ENCODE data around the gene TMED6.

The TMED6 gene

DNA sequence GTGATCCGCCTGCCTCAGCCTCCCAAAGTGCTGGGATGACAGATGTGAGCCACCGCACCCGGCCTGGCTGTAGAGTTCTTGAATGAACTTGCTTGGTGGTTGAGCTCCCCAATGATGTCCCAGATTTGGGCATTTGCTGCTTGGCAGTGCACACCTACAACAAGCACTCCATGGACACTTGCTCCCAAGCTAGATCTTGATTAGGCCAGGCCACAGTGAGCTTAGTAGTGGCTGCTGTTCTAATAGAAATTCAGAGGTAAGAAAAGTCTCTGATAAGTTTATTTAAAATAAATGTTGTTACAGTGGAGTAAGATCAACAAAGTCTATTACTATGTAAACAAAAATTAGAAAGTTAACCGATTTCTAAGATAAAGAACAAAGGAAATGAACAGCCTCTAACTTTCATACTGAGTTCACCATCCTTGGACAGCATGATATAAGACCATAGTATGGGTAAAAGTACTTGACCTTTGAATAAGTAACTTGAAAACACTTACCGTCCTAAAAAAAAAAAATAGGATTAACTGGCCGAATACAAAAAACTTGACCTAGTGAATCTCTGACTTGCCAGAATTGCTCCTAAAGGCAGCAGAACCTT, 951 bp downstream of the TMED6 start:
- DNase-seq, result no peak

DNA sequence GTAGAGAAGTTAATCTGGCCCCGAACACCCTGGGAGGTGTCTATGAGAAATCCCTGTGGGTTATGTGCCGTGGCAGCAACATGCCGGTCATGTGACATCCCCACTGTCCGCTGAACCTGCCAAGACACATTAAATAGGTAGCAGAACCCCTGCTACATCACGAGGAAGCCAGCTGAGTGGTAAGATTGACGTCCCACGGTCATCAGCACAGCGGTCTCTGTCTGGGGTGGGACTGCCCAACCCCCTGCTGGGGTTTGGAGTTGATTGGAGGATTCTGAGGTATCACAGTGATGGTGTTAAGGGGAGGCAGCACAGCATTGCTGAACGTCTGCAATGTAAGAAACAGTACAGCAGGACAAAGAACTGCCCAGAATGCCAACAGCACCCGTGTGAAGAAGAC, 2.0 kb downstream of the TMED6 start:
- no peak for DNase-seq

DNA sequence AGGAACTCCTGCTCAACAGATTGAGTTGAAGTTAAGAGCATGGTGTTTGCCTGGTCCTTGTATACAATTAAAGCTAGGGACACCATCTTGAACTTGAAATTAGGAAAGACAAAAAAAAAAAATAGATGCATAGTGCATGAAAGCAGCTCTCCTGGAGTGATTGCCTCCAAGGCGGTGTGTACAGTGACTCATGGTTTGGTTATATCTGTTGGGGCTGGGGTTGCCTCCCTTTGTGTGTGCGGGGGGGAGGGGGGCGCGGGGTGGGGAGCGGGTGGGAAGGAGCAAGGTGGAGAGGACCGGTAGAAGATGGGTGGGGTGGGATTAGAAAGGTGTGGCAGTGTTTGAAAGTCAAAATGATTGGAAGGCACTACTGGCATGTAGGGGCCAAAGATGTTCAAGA, 3.4 kb downstream of the TMED6 start:
- no peak for DNase-seq

GRCh38 chr16:69346683-69347082, 4.9 kb downstream of the TMED6 start:
- DNase-seq, result no peak

DNA sequence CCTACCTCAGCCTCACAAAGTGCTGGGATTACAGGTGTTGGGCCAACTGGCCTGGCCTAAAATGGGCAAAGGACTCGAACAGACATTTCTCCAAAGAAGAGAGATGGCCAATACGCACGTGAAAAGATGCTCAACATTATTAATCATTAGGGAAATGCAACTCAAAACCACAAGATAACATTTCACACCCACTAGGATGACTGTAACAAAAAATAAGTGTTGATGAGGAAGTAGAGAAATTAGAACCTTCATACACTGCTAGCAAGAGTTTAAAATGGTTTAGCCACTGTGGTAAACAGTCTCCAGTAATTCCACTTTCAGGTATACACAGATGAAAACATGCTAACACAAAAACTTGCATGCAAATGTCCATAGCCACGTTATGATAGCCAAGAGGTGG, 5.7 kb downstream of the TMED6 start:
- DNase-seq, result no peak

DNA sequence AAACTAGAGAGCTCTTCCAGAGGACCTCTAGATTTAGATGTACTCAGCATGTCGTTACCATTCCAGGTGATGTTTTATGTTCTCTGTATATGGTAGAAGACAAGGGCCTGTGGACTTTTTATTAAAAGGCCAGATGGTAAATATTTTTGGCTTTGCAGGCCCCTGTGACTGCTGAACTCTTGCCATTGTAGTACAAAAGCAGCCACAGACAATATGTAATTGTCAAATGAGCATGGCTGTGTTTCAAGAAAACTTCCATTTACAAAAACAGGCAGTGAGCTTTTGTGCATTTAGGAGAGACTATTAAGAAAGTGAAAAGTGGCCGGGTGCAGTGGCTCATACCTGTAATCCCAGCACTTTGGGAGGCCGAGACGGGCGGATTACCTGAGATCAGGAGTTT, 7.4 kb downstream of the TMED6 start:
- DNase-seq, result no peak

GRCh38 chr16:69340095-69340644, 11.4 kb downstream of the TMED6 start:
- no peak for DNase-seq

- peak; percentile 92 for DNase-seq
Measured at GRCh38 chr16:69339289-69340094, 12.1 kb downstream of the TMED6 start, which contains the start of the genes COG8 and NIP7. TSS of gene COG8 (minus strand) at chr16:69339564. CDS start at chr16:69339552, 12 bp downstream. TSS of gene NIP7 (plus strand) at chr16:69339772. CDS start at chr16:69339830, 58 bp downstream.

- DNase-seq, result no peak
Measured at GRCh38 chr16:69338557-69339288, 12.9 kb downstream of the TMED6 start.

GRCh38 chr16:69334696-69335095, 16.9 kb downstream of the TMED6 start:
- DNase-seq, result no peak

DNA sequence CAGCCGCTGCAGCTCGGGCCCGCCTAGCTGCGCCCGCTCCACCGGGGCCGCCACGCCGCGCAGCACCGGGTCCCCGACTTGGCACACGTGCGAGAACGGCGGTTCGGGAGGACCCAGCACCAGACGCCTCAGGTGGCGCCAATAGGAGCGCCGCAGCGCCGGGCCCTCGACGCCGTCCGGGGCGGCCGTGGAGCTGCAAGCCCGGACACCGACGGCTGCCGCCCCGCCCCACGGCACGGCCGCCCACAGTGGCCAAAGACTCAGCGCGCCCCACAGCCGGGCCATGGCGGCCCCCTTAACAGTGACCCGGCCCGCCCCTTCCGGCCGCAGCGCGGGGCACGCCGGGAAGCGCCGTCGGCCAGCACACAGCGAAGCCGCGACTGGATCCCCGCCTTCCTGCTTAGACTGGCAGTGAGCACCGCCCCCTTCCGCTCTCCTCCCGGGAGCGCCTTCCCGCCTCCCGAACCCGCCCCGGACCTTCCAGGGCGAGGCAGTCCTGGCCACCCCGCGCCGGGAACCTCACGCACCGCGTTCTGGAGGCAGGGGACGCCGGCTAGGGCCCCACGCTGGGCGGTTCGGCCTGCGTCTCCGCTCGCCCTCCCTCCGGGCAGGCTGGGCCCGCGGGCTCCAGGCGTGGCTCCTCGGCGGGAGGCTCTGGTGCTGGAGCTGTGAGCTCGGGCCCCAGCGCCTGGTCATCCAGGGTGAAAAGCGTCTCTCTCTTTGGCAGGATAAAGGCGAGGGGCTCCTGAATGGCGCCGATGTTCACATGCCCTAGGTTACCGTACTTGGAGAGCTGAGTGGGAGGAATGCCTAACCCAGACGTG, 21.1 kb downstream of the TMED6 start, which contains the start of gene PDF:
PDF (minus strand) TSS at position 303 of the 824 bp plus-strand sequence; CDS start at position 285, 18 bp downstream.
- peak; percentile 70 for DNase-seq

DNA sequence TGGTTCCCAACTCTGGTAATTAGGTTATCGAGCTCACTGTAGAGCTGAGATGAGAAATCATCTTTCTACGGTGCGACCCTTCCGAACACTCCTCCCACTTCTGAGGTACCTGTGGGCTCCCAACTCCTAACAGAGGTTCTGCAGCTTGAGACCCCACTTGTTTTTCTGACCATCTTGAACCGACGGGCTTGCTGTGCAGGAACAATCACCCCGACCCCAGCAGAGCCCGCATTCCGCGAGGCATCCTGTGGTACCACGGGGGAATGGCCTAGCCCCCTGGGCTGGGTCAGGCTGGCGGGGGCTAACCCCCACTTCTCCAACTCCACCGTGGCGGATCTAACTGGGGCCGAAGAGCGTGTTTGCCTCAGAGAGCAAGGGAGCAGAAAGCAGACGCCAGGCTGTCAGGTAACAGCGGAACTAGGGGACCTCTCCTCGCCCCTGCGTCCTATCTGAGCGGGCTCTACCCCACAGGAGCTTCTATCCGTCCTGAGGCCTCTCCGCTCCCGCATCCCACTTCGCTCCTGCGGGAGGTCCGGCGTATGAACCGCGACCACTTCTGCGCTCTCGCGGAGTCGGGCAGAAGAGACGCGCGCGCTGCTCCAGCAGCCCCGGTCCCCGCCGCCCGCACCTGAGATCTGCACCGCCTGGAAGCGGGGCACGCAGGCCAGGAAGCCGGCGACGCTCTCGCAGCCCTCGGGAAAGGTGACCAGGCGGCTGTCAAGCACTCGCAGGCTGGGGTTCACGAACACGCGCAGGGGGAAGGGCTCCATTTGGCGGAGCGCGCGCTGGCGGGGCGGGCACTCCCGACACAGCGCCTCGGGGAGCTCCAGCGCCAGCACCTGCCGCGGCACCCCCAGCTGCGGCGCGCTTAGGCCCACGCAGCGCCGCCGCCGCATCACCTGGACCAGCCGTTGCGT, 22.0 kb downstream of the TMED6 start:
- DNase-seq, result no peak

DNA sequence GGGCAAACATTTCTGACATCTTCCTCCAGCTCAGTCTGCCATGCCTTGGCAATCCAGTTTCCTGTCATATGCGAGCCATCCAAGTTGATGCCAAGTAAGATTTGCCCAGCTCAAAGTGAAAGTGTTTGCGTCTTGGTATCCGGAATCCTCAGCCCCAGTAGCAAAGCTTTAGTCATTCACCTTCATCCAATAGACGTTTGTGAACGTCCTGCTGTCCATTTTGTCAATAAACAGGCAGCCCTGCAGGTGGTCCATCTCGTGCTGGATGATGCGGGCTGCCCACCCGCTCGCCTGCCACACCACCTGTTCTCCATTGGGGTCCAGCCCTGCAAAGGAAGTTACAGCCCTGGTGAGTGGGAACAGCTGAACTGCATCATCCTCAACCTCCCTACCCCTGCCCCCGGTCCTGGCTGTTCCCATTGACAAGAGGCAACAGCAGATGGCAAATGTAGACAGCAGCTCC, 22.7 kb downstream of the TMED6 start:
- no peak for DNase-seq

DNA sequence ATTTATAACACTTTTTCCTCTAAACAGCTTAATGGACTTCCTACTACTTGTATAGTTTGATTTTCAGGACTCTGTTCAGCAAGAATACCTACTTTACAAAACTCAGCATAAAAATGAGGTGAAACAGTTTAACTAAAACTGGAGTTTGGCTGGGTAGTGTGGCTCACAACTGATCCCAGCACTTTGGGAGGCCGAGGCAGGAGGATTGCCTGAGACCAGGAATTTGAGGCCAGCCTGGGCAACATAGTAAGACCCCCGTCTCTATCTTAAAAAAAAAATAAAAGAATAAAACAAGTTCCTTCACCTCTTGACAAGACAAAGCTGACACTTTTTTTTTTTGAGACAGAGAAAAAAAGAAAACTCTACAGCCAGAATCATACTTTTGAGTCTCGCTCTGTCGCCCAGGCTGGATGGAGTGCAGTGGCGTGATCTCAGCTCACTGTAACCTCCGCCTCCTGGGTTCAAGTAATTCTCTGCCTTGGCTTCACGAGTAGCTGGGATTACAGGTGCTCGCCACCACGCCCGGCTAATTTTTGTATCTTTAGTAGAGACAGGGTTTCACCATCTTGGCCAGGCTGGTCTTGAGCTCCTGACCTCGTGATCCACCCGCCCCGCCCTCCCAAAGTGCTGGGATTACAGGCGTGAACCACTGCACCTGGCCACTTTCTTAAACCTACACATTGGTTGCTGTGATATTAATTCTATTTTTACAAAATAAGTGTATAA, 23.8 kb downstream of the TMED6 start:
- no peak for DNase-seq

DNA sequence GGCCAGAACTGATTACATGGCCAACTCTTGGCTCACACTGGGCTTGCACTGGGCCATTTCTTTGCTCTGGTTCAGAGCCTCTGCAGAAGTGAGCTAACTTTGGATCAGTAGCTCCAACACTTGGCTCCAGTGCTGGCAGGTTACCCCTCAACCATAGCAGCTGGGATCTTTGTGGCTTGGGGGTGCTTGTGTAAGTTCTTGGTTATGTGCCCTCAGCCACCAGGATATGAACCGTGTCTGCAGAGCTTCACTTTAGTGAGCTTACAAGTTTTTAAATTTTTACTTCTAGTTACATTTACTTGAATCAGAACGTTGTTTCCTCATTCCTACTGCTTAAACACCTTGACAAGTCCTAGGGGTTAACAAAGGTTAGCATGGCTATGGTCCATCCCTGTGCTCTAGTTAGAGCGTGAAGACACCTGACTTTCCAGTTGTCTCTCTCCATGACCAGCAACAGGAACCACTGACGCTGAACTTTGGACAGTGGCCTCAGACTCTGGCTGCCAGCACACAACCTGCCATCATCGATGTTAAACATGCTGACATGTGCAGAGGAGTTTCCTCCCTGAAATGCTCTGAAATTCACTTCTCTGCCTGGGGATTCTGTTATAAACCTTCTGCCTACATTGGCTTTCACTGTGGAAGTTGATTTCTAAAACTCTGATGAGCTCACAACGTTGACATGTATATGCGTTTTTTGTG, 25.3 kb downstream of the TMED6 start:
- no peak for DNase-seq

- no peak for DNase-seq
Measured at GRCh38 chr16:69325784-69326171, 25.8 kb downstream of the TMED6 start.

DNA sequence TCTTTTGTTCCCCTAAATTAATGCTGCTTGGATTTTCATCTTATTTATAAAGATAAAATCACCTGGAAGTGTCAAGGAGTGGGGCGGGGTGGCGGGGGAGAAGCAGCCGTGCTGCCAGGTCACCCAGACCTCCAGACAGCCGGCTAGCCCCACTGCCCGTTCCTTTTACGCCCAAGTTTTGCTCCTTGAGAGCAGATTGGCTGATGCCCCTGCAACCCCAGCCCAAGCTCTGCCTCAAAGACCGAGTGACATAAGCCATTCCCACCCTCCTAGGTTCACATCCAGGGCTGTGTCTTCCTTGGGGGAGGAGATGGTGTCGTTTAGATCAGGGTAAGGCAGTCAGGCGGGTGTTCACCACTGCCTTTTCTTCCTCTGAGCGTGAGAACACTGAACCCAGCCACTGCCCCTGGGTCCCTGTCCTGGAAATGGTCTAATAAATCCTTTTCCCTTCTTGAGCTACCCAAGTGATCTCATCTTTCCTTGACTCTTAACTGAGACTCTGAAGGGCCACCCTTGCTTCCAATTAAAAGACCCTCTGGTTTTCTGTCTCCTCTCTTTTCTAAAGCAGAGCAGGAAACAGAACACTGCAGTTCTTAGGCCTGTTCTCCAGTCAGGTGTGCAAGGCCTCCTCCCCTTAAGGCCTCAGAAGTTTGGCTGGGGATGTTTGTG, 26.9 kb downstream of the TMED6 start:
- DNase-seq, result no peak

- no peak for DNase-seq
Measured at GRCh38 chr16:69324013-69324531, 27.5 kb downstream of the TMED6 start.

- DNase-seq, result no peak
Measured at GRCh38 chr16:69323415-69323814, 28.2 kb downstream of the TMED6 start.

Data from CD4-positive, alpha-beta T cell treated with Interferon gamma for 1 hour (primary cell).